ENCODE measurements around the gene PGGT1B. TPM values are rescaled to one million over a fixed set of nuclear protein-coding genes. Genes with fewer than 3 reads are reported as not detected.
A peak's percentile ranks its signal among the peaks of the same experiment; 100 is the strongest.

The PGGT1B gene
- polyA plus RNA-seq, 1 of the 3 experiments (the other 2 are of a cell fraction), result 0.69 TPM

DNA sequence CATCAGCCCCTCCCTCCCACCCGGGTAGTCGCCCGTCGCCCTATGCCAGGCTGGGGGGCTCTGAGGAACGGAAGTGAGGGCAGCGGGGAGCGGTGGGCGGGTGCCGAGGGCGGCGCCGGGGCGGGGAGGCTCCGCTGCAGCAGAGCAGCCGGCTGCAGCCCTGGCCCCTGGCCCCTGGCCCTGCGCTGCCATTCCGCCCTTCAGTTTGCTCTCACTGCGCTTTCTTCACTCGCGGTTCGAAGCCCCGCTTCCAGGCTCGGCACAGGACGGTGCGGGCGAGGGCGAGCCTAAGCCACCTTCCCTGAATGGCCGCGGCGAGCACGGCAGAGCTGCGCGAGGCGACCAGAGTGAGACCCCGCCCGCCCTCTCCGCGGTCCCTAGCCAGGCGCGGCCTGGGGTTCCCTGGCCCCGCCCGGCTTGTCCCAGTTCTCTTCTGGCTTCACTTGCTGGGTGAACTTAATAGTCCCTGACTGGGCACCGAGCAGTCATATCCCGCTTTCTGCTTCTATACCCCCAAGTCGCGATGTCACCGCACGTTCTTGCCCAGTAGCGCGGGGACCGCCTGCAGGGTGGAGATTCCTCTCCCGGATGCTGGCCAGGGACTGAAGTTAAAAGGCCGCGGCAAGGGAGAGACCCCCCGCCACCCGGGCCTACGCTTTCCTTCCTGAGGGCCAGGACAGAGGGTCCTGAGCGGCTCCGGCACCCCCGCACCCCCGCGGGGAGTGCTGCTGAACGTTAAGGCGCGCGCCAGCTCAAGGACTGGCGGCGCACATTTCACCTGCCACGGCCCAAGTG is 92.3 kb downstream of the PGGT1B start:
- DNase-seq, result peak; percentile 78
- no peaks in the 10 kb centered on the region for H4K20me1 ChIP-seq (ENCODE audit: insufficient read depth)
- peak overlapping the region; percentile 79 to 88 for H3K4me3 ChIP-seq (ENCODE audit: low read depth in 2 of 2, low read length in 1 of 2)
- ChIA-PET POLR2A (interaction anchor here (0.9 to 2.4 kb wide), 5 partner anchors 9 to 92 kb away, joined by 3 to 7 read pairs (median 4); no protein-coding TSS in a partner anchor), CTCF (interaction anchor here (1.0 to 3.3 kb wide), 5 partner anchors 8 to 72 kb away, joined by 3 to 14 read pairs (median 5); no protein-coding TSS in a partner anchor)
- H3K79me2 ChIP-seq (ENCODE audit: insufficient read depth), result no peaks in the 10 kb centered on the region
- no peaks in the 10 kb centered on the region for H3K9me3 ChIP-seq
- no peak overlapping the region for H3K9ac ChIP-seq
- no peaks in the 10 kb centered on the region for H3K9me2 ChIP-seq
- peak overlapping the region; percentile 82 for H2AFZ ChIP-seq (ENCODE audit: low read depth)
- peaks cover 0 to 4% of the 10 kb centered on the region in 2 experiments; a peak in 2 of 4 replicates for H3K4me1 ChIP-seq (ENCODE audit: control insufficient read depth in 1 of 2, insufficient read depth in 2 of 2, low read depth in 1 of 2, low read length in 1 of 2)
- no peaks in the 10 kb centered on the region for H3K36me3 ChIP-seq (replicated peaks in 1 of 2; ENCODE audit: control insufficient read depth in 1 of 2, insufficient read depth in 2 of 2, low read length in 1 of 2)
- no peaks in the 10 kb centered on the region for H3F3A ChIP-seq (replicated peaks; ENCODE audit: insufficient read depth)
- TF ChIP-seq MXI1 (IDR thresholded peaks at IDR 0.05; ENCODE audit: low read depth, low read length), result no peak
- TF ChIP-seq SIN3A (IDR thresholded peaks at IDR 0.05; ENCODE audit: borderline replicate concordance, low read depth, low read length), result no peak
- TF ChIP-seq EZH2phosphoT487 (IDR thresholded peaks at IDR 0.05; ENCODE audit: borderline replicate concordance, low read depth), result no peak
- no peak for TF ChIP-seq RAD21 (IDR thresholded peaks at IDR 0.05; ENCODE audit: low read length)
- TF ChIP-seq YY1 (IDR thresholded peaks at IDR 0.05; ENCODE audit: low read depth), result no peak
- TF ChIP-seq RCOR1 (IDR thresholded peaks at IDR 0.05; ENCODE audit: low read length), result no peak
- TF ChIP-seq MAX (IDR thresholded peaks at IDR 0.05; ENCODE audit: low read depth), result no peak
- TF ChIP-seq, protein P1, sequence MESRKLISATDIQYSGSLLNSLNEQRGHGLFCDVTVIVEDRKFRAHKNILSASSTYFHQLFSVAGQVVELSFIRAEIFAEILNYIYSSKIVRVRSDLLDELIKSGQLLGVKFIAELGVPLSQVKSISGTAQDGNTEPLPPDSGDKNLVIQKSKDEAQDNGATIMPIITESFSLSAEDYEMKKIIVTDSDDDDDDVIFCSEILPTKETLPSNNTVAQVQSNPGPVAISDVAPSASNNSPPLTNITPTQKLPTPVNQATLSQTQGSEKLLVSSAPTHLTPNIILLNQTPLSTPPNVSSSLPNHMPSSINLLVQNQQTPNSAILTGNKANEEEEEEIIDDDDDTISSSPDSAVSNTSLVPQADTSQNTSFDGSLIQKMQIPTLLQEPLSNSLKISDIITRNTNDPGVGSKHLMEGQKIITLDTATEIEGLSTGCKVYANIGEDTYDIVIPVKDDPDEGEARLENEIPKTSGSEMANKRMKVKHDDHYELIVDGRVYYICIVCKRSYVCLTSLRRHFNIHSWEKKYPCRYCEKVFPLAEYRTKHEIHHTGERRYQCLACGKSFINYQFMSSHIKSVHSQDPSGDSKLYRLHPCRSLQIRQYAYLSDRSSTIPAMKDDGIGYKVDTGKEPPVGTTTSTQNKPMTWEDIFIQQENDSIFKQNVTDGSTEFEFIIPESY (IDR thresholded peaks at IDR 0.05; ENCODE audit: borderline replicate concordance, low read depth), result no peak
- no peak for TF ChIP-seq EP300 (IDR thresholded peaks at IDR 0.05; ENCODE audit: borderline replicate concordance in 1 of 2, low read depth in 1 of 2, low read length in 1 of 2)
- TF ChIP-seq TCF12 (IDR thresholded peaks at IDR 0.05), result no peak
- no peak for TF ChIP-seq MEF2A (IDR thresholded peaks at IDR 0.05; ENCODE audit: borderline replicate concordance, low read depth)
- TF ChIP-seq, protein P2, sequence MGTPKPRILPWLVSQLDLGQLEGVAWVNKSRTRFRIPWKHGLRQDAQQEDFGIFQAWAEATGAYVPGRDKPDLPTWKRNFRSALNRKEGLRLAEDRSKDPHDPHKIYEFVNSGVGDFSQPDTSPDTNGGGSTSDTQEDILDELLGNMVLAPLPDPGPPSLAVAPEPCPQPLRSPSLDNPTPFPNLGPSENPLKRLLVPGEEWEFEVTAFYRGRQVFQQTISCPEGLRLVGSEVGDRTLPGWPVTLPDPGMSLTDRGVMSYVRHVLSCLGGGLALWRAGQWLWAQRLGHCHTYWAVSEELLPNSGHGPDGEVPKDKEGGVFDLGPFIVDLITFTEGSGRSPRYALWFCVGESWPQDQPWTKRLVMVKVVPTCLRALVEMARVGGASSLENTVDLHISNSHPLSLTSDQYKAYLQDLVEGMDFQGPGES (IDR thresholded peaks at IDR 0.05; ENCODE audit: low read depth, low read length), result no peak
- no peak for TF ChIP-seq SMC3 (IDR thresholded peaks at IDR 0.05; ENCODE audit: low read depth, low read length)
- H3K27me3 ChIP-seq (ENCODE audit: insufficient read depth), result peaks cover 52% of the 10 kb centered on the region; the same call in 1 of the 2 replicates
- WGBS (ENCODE audit: low lambda C conversion rate), result 1% methylated on average over 14 of the region's 69 CpGs
- H3K27ac ChIP-seq (ENCODE audit: low read depth in 2 of 2, low read length in 1 of 2), result peak overlapping the region in 1 of 2 experiments; percentile 77; a peak in 2 of 4 replicates
- H3K4me2 ChIP-seq, result peak overlapping the region; percentile 99
